H1 (cell line): ENCODE results near the gene NSUN6. TPM values are rescaled to one million over a fixed set of nuclear protein-coding genes. Genes with fewer than 3 reads are reported as not detected.

Source experiments
- CTCF ChIA-PET: fragments of 300-600 bp; sonication (Branson Sonifier 250); formaldehyde crosslinking; loops from one replicate; lab custom pipeline; 2021; ENCODE audit not compliant: partially characterized antibody; lab: Charles Lee
- POLR2A ChIA-PET: fragments of 300-600 bp; sonication (Branson Sonifier 250); formaldehyde crosslinking; loops from one replicate; lab custom pipeline; 2021; ENCODE audit warnings: inconsistent platforms; ENCODE audit not compliant: partially characterized antibody; lab: Charles Lee
- DNase-seq, 2 experiments: peaks; one replicate each; pipeline versions ENCODE4 v3.0.0 to v3.0.0-alpha.2; 2010 to 2022; ENCODE audit warnings: low spot score in 2 of 2, low read depth in 1 of 2, mixed read lengths in 1 of 2
- FAIRE-seq: peaks from 2 replicates; lab custom pipeline; 2011; peaks lifted over from hg19 to GRCh38; lab: Jason Lieb, UNC
- H2AFZ ChIP-seq: 2 replicates; pipeline ENCODE4 v1.8.1; 2012; ENCODE audit warnings: low read length, inconsistent platforms
- H2AK5ac ChIP-seq: 2 replicates; pipeline ENCODE4 v1.6.1; 2013; ENCODE audit warnings: low read depth, low read length
- H2BK120ac ChIP-seq: replicated peaks from 2 replicates; pipeline ENCODE3; 2013; ENCODE audit warnings: low read depth, low read length, inconsistent platforms
- H2BK12ac ChIP-seq: 2 replicates; pipeline ENCODE4 v1.6.1; 2013; ENCODE audit warnings: low read depth, low read length
- H2BK15ac ChIP-seq: 2 replicates; pipeline ENCODE4 v1.6.1; 2013; ENCODE audit warnings: low read length
- H2BK20ac ChIP-seq: 2 replicates; pipeline ENCODE4 v1.6.1; 2013; ENCODE audit warnings: low read length
- H2BK5ac ChIP-seq: 2 replicates; pipeline ENCODE4 v1.6.1; 2013; ENCODE audit warnings: low read depth, low read length
- H3K14ac ChIP-seq: 2 replicates; pipeline ENCODE4 v1.6.1; 2013; ENCODE audit warnings: inconsistent platforms; ENCODE audit not compliant: insufficient read length
- H3K18ac ChIP-seq: 2 replicates; pipeline ENCODE4 v1.6.1; 2013; ENCODE audit warnings: low read length; ENCODE audit errors: extremely low read depth
- H3K23ac ChIP-seq: 2 replicates; pipeline ENCODE4 v1.6.1; 2013; ENCODE audit warnings: inconsistent platforms; ENCODE audit not compliant: insufficient read length
- H3K23me2 ChIP-seq: 2 replicates; pipeline ENCODE4 v1.6.1; 2013; ENCODE audit warnings: low read depth, low read length
- H3K27ac ChIP-seq: 2 replicates; pipeline ENCODE4 v1.6.1; 2011; ENCODE audit warnings: low read depth, low read length, inconsistent platforms
- H3K27me3 ChIP-seq, 4 experiments: replicated peaks in 1 of 4; 1 replicate in 1 of 4; 2 replicates in 3 of 4; pipeline versions ENCODE4 v1.6.1 to v1.8.1; 2011 to 2013; ENCODE audit warnings: low read length in 3 of 4, mild to moderate bottlenecking in 3 of 4, inconsistent platforms in 2 of 4, mixed read lengths in 2 of 4, moderate library complexity in 1 of 4; ENCODE audit not compliant: control insufficient read depth in 3 of 4, insufficient read depth in 3 of 4; ENCODE audit errors: extremely low read depth in 1 of 4
- H3K36me3 ChIP-seq, 4 experiments: 2 replicates each; pipeline versions ENCODE4 v1.6.1 to v1.8.1; 2011 to 2013; ENCODE audit warnings: mild to moderate bottlenecking in 4 of 4, low read length in 3 of 4, moderate library complexity in 2 of 4, control low read depth in 1 of 4, inconsistent platforms in 1 of 4; ENCODE audit not compliant: insufficient read depth in 4 of 4, control insufficient read depth in 2 of 4
- H3K4ac ChIP-seq: replicated peaks from 2 replicates; pipeline ENCODE3; 2013; ENCODE audit warnings: low read length, low read depth, mixed read lengths, inconsistent platforms; ENCODE audit not compliant: insufficient read length
- H3K4me1 ChIP-seq, 4 experiments: replicated peaks in 1 of 4; 1 replicate in 1 of 4; 2 replicates in 3 of 4; pipeline versions ENCODE4 v1.6.1 to v1.8.1; 2011 to 2013; ENCODE audit warnings: low read length in 3 of 4, inconsistent platforms in 2 of 4, mixed read lengths in 1 of 4; ENCODE audit not compliant: insufficient read depth in 4 of 4, control insufficient read depth in 3 of 4
- H3K4me2 ChIP-seq, 2 experiments: 2 replicates each; pipeline versions ENCODE4 v1.6.1 to v1.8.1; 2011 to 2013; ENCODE audit warnings: low read depth in 2 of 2, low read length in 2 of 2, control low read depth in 1 of 2, inconsistent platforms in 1 of 2, mild to moderate bottlenecking in 1 of 2; ENCODE audit not compliant: insufficient read depth in 1 of 2
- H3K4me3 ChIP-seq, 4 experiments: fragments of 200-600, 300-600 bp in 1 of 4; sonication (generic), shearing (Covaris generic), sonication (Bioruptor Twin) in 1 of 4; 2 replicates each; pipeline versions ENCODE4 v1.5.1 to v1.8.1; 2011 to 2016; ENCODE audit warnings: low read length in 4 of 4, low read depth in 3 of 4, control low read depth in 2 of 4, inconsistent platforms in 2 of 4, mild to moderate bottlenecking in 2 of 4, mixed read lengths in 1 of 4, moderate library complexity in 1 of 4; ENCODE audit not compliant: insufficient read depth in 2 of 4; ENCODE audit errors: extremely low read depth in 1 of 4
- H3K56ac ChIP-seq: replicated peaks from 2 replicates; pipeline ENCODE3; 2013; ENCODE audit warnings: low read depth, mild to moderate bottlenecking, mixed read lengths, low read length, inconsistent platforms; ENCODE audit not compliant: insufficient read length
- H3K79me1 ChIP-seq: 2 replicates; pipeline ENCODE4 v1.6.1; 2013; ENCODE audit warnings: low read depth, low read length, control low read depth
- H3K79me2 ChIP-seq, 2 experiments: 2 replicates each; pipeline versions ENCODE4 v1.6.1 to v1.8.1; 2012 to 2013; ENCODE audit warnings: low read length in 2 of 2, mild to moderate bottlenecking in 2 of 2, inconsistent platforms in 1 of 2; ENCODE audit not compliant: insufficient read depth in 2 of 2, control insufficient read depth in 1 of 2
- H3K9ac ChIP-seq, 4 experiments: replicated peaks in 1 of 4; 1 replicate in 1 of 4; 2 replicates in 3 of 4; pipeline versions ENCODE4 v1.6.1 to v1.8.1; 2011 to 2013; ENCODE audit warnings: low read depth in 3 of 4, low read length in 3 of 4, control low read depth in 2 of 4, mild to moderate bottlenecking in 2 of 4, moderate library complexity in 2 of 4, inconsistent platforms in 1 of 4; ENCODE audit errors: extremely low read depth in 1 of 4
- H3K9me3 ChIP-seq, 2 experiments: 2 replicates each; pipeline versions ENCODE4 v1.6.1 to v1.8.1; 2012 to 2013; ENCODE audit warnings: mild to moderate bottlenecking in 2 of 2, moderate library complexity in 2 of 2, control low read depth in 1 of 2, inconsistent platforms in 1 of 2, low read depth in 1 of 2, low read length in 1 of 2, mixed read lengths in 1 of 2; ENCODE audit not compliant: insufficient read depth in 2 of 2
- H4K20me1 ChIP-seq, 2 experiments: replicated peaks in 1 of 2; 2 replicates each; pipeline versions ENCODE3 to v1.8.1; 2011 to 2013; ENCODE audit warnings: inconsistent platforms in 2 of 2, low read length in 2 of 2, mild to moderate bottlenecking in 1 of 2; ENCODE audit not compliant: insufficient read depth in 2 of 2, control insufficient read depth in 1 of 2
- H4K5ac ChIP-seq: 2 replicates; pipeline ENCODE4 v1.6.1; 2013; ENCODE audit warnings: low read length, low read depth, mixed read lengths, inconsistent platforms; ENCODE audit not compliant: insufficient read length
- H4K8ac ChIP-seq: 2 replicates; pipeline ENCODE4 v1.8.0; 2013; ENCODE audit warnings: mild to moderate bottlenecking, moderate library complexity, low read length, inconsistent platforms; ENCODE audit not compliant: insufficient read depth; ENCODE audit errors: extremely low read depth
- H4K91ac ChIP-seq: replicated peaks from 2 replicates; pipeline ENCODE3; 2013; ENCODE audit warnings: low read length, mixed read lengths, inconsistent platforms; ENCODE audit not compliant: insufficient read length
- CTBP2 ChIP-seq: IDR thresholded peaks from 2 replicates; pipeline ENCODE4 v1.7.0; 2011; ENCODE audit warnings: borderline replicate concordance, mild to moderate bottlenecking, moderate library complexity, mixed read lengths, low read length; ENCODE audit not compliant: insufficient read depth, insufficient read length
- GTF2F1 ChIP-seq: IDR thresholded peaks from 2 replicates; pipeline ENCODE4 v1.6.1; 2012; ENCODE audit warnings: low read depth, low read length, improper control_type of control experiment, borderline replicate concordance
- PHF8 ChIP-seq: fragments of 200-600 bp; sonication (generic); conservative IDR thresholded peaks from 2 replicates; pipeline ENCODE4 v1.7.1; 2012; ENCODE audit warnings: low read depth, mild to moderate bottlenecking, inconsistent platforms, low read length, moderate library complexity
- TBP ChIP-seq: IDR thresholded peaks from 2 replicates; pipeline ENCODE4 v1.6.1; 2011; ENCODE audit warnings: low read depth, low read length, improper control_type of control experiment
- ZNF274 ChIP-seq: IDR thresholded peaks from 2 replicates; pipeline ENCODE4 v1.7.0; 2012; ENCODE audit warnings: low read length, borderline replicate concordance; ENCODE audit errors: extremely low read depth
- WGBS, 2 experiments: shearing (Covaris generic) in 1 of 2; methylation state at CpG; one replicate each; pipeline versions ENCODE4 v1.1.6 to v1.1.7; 2013 to 2015; ENCODE audit warnings: low lambda C conversion rate in 2 of 2, mixed read lengths in 2 of 2, inconsistent platforms in 1 of 2, low coverage in 1 of 2, missing lambda C conversion rate in 1 of 2; ENCODE audit not compliant: insufficient replicate concordance in 2 of 2, insufficient coverage in 1 of 2, insufficient read length in 1 of 2; ENCODE audit errors: extremely low coverage in 1 of 2, missing lambda C conversion rate in 1 of 2; 5-methylcytosine and 5-hydroxymethylcytosine counted together
- polyA plus RNA-seq, 7 experiments: library from polyadenylated mRNA; depleted of rRNA in 3 of 7; stranded (reverse) in 5 of 7; unstranded in 2 of 7; fragments of >200 nt in 5 of 7; fragments of 200-250 nt in 2 of 7; gene quantifications; 1 replicate in 5 of 7; 2 replicates in 1 of 7; 4 replicates in 1 of 7; pipeline versions ENCODE4 v1.2.1 to v1.2.3, GENCODE V29; 2011 to 2013; ENCODE audit warnings: missing spikeins in 2 of 7, mixed read lengths in 2 of 7
- total RNA-seq: library from RNA; stranded (reverse); fragmentation: NEBNext Ultra II Directional; extraction: Animal tissue kit (Norgen Biotek cat#: 25700); gene quantifications from 2 replicates; pipeline ENCODE4 v1.2.1, GENCODE V29; 2021
- TF ChIP-seq, protein P1 (sequence below), 3 experiments: IDR thresholded peaks; 1 replicate in 2 of 3; 2 replicates in 1 of 3; pipeline versions ENCODE4 v1.5.1 to v1.6.1; 2011; ENCODE audit warnings: low read length in 3 of 3, mild to moderate bottlenecking in 3 of 3, inconsistent platforms in 2 of 3, low read depth in 1 of 3, moderate library complexity in 1 of 3; ENCODE audit not compliant: insufficient read depth in 1 of 3; ENCODE audit errors: control extremely low read depth in 1 of 3
- TF ChIP-seq, protein P2 (sequence below): IDR thresholded peaks from 2 replicates; pipeline ENCODE4 v1.6.1; 2012; ENCODE audit warnings: low read length, inconsistent platforms
- TF ChIP-seq, protein P3 (sequence below): IDR thresholded peaks from 2 replicates; pipeline ENCODE4 v1.6.1; 2012; ENCODE audit warnings: inconsistent platforms

Gene NSUN6
- total and polyA plus RNA-seq, 2 of the 8 experiments (the other 6 are each of a cell fraction or from before 2014, with no cell fraction given) = 5.9 to 14.4 TPM

DNA sequence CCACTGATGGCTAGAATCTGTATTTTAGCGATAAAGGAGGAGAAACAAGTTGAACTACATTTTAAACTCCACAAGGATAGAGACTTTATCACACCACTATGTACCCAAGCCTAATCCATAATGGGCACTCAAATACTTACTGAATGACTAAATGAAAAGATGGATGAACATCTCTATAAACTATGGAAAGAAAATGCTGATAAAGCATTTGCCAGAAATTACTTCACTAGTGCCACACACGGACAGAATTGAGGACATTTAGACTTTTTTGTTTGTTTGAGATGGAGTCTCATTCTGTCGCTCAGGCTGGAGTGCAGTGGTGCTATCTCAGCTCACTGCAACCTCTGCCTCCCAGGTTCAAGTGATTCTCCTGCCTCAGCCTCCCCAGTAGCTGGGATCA lies 1.7 kb upstream of the NSUN6 start:
- CTCF ChIA-PET = no interaction called here
- TF ChIP-seq, protein P1, sequence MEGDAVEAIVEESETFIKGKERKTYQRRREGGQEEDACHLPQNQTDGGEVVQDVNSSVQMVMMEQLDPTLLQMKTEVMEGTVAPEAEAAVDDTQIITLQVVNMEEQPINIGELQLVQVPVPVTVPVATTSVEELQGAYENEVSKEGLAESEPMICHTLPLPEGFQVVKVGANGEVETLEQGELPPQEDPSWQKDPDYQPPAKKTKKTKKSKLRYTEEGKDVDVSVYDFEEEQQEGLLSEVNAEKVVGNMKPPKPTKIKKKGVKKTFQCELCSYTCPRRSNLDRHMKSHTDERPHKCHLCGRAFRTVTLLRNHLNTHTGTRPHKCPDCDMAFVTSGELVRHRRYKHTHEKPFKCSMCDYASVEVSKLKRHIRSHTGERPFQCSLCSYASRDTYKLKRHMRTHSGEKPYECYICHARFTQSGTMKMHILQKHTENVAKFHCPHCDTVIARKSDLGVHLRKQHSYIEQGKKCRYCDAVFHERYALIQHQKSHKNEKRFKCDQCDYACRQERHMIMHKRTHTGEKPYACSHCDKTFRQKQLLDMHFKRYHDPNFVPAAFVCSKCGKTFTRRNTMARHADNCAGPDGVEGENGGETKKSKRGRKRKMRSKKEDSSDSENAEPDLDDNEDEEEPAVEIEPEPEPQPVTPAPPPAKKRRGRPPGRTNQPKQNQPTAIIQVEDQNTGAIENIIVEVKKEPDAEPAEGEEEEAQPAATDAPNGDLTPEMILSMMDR (IDR thresholded peaks at IDR 0.05; ENCODE audit: control extremely low read depth in 1 of 3, insufficient read depth in 1 of 3, low read depth in 1 of 3, low read length in 3 of 3) = no peak
- TF ChIP-seq, protein P2, sequence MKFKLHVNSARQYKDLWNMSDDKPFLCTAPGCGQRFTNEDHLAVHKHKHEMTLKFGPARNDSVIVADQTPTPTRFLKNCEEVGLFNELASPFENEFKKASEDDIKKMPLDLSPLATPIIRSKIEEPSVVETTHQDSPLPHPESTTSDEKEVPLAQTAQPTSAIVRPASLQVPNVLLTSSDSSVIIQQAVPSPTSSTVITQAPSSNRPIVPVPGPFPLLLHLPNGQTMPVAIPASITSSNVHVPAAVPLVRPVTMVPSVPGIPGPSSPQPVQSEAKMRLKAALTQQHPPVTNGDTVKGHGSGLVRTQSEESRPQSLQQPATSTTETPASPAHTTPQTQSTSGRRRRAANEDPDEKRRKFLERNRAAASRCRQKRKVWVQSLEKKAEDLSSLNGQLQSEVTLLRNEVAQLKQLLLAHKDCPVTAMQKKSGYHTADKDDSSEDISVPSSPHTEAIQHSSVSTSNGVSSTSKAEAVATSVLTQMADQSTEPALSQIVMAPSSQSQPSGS = no peak
- no peak for TF ChIP-seq TBP
- TF ChIP-seq ZNF274 = no peak
- no peak for TF ChIP-seq CTBP2
- TF ChIP-seq PHF8 = no peak
- no peak for TF ChIP-seq GTF2F1
- TF ChIP-seq, protein P3, sequence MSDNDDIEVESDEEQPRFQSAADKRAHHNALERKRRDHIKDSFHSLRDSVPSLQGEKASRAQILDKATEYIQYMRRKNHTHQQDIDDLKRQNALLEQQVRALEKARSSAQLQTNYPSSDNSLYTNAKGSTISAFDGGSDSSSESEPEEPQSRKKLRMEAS = no peak

More for the DNA sequence above, 1.7 kb upstream of the NSUN6 start:
- H4K8ac ChIP-seq = no peak overlapping the region
- no peak overlapping the region for H2BK15ac ChIP-seq
- no peak overlapping the region for H2BK12ac ChIP-seq
- peaks cover 0 to 3% (median 0%) of the 10 kb centered on the region in 4 experiments; a peak in 1 of 8 replicates for H3K36me3 ChIP-seq
- FAIRE-seq (no peak), DNase-seq (no peak)
- no peak overlapping the region for H2AFZ ChIP-seq
- no peak overlapping the region for H2AK5ac ChIP-seq
- POLR2A ChIA-PET = interaction anchor here (0.6 kb wide), 1 partner anchor 18 kb away, joined by 3 read pairs; no protein-coding TSS in a partner anchor
- H3K4me2 ChIP-seq = no peak overlapping the region
- 93% methylated on average over 3 of the region's 3 CpGs; no CpG with 5 or more reads in 1 of the 2 experiments for WGBS, 2 experiments
- no peaks in the 10 kb centered on the region for H3K9me3 ChIP-seq
- H3K18ac ChIP-seq = no peak overlapping the region
- H3K79me2 ChIP-seq = peaks cover 0 to 32% of the 10 kb centered on the region in 2 experiments; a peak in 2 of 4 replicates
- H3K56ac ChIP-seq = no peak overlapping the region
- H3K14ac ChIP-seq = no peak overlapping the region
- H4K20me1 ChIP-seq = no peaks in the 10 kb centered on the region
- no peak overlapping the region for H2BK20ac ChIP-seq
- peaks cover 0 to 3% (median 0%) of the 10 kb centered on the region in 4 experiments; a peak in 3 of 7 replicates for H3K4me1 ChIP-seq
- H3K4ac ChIP-seq = no peak overlapping the region
- no peak overlapping the region for H3K4me3 ChIP-seq
- H3K27ac ChIP-seq = no peak overlapping the region
- H3K27me3 ChIP-seq = no peaks in the 10 kb centered on the region
- no peak overlapping the region for H4K5ac ChIP-seq
- H4K91ac ChIP-seq = no peak overlapping the region
- no peak overlapping the region for H3K9ac ChIP-seq
- H2BK120ac ChIP-seq = no peak overlapping the region
- no peaks in the 10 kb centered on the region for H3K79me1 ChIP-seq
- peaks cover 5% of the 10 kb centered on the region; the same call in 1 of the 2 replicates for H3K23me2 ChIP-seq
- H3K23ac ChIP-seq = no peak overlapping the region
- H2BK5ac ChIP-seq = no peak overlapping the region
